ENCODE measurements around the gene EEFSEC. TPM values are rescaled to one million over a fixed set of nuclear protein-coding genes. Genes with fewer than 3 reads are reported as not detected.

Gene EEFSEC
- total RNA-seq, 2 donors from 2014 or later: 14.0 to 14.7 TPM

DNA sequence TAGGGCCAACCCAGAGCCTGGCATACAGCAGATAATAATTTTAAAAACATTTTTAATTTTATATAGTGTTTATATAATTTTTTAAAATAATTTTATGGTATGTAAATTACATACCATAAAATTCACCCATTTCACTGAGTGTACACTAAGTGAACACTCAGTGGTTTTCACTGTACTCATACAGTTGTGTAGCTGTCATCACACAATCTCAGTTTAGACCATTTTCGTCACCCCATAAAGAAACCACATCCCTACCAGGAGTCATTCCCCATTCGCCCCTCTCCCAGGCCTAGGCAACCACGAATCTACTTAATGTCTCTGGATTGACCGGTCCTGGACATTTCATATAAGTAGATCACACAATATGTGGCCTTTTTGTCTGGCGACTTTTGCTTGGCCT is 10.2 kb downstream of the EEFSEC start:
- peaks cover 10% of the 10 kb centered on the region for H3K36me3 Mint-ChIP-seq (ENCODE audit: low read depth)

DNA sequence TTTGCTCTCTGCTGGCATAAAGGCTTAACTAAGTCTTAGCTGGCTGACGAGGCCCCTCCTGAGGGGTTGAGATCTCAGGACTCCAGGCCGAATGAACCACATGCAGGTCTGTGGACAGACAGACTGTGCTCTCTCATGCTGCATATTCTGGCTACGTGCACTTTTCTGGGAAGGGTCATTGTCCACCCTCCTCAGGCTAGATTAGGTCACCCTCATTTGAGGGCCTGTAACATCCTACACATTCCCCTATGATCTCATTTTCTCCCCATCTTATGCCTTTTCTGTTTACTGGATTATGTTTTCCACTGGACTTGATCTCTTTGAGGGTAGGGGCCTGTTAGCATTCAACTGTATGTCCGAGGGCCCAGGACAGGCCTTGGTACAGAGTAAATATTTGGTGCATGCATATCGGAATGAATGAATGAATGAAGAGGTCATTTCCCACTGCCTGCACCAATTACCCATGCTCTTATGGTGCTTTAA is 13.7 kb downstream of the EEFSEC start:
- Mint-ChIP-seq H3K4me1 (peaks cover 30% of the 10 kb centered on the region), H3K4me3 (no peak overlapping the region), H3K27me3 (no peaks in the 10 kb centered on the region), H3K27ac (peak overlapping the region; percentile 21), H3K36me3 (ENCODE audit: low read depth) (peaks cover 4% of the 10 kb centered on the region)
- DNase-seq (no peak), ATAC-seq (no peak)
- no peaks in the 10 kb centered on the region for H3K9me3 ChIP-seq (ENCODE audit: control insufficient read depth, low read length, poor library complexity, severe bottlenecking)

More for the DNA sequence above, 10.2 kb downstream of the EEFSEC start:
- no peaks in the 10 kb centered on the region for H3K9me3 ChIP-seq (ENCODE audit: control insufficient read depth, low read length, poor library complexity, severe bottlenecking)
- no peak overlapping the region for H3K27ac Mint-ChIP-seq
- H3K27me3 Mint-ChIP-seq: no peaks in the 10 kb centered on the region
- DNase-seq (no peak), ATAC-seq (no peak)
- no peak overlapping the region for H3K4me3 Mint-ChIP-seq
- peaks cover 35% of the 10 kb centered on the region for H3K4me1 Mint-ChIP-seq

DNA sequence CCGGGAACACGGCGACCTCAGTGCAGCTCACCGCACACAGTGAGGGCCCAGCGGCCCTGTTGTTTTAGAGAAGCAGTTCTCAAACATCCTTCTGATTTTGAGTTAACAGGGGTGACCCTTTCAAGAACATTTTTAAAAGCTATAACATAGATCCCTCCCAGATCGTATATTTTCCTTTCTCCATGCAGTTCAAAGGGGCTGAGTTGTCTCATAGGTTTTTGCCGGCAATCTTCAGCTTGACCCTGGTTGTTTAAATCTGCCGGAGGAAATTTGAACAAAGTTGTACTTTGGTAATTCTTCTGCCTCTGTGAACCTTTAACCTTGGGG is 14.3 kb downstream of the EEFSEC start:
- no peaks in the 10 kb centered on the region for H3K36me3 Mint-ChIP-seq (ENCODE audit: low read depth)
- H3K27me3 Mint-ChIP-seq: no peaks in the 10 kb centered on the region
- H3K4me1 Mint-ChIP-seq: peaks cover 27% of the 10 kb centered on the region
- H3K9me3 ChIP-seq (ENCODE audit: control insufficient read depth, low read length, poor library complexity, severe bottlenecking): no peaks in the 10 kb centered on the region
- no peak for DNase-seq
- ATAC-seq: no peak
- H3K27ac Mint-ChIP-seq: peak overlapping the region; percentile 21
- no peak overlapping the region for H3K4me3 Mint-ChIP-seq

- H3K36me3 Mint-ChIP-seq (ENCODE audit: low read depth): no peaks in the 10 kb centered on the region
- DNase-seq: no peak
- no peak for ATAC-seq
- H3K9me3 ChIP-seq (ENCODE audit: control insufficient read depth, low read length, poor library complexity, severe bottlenecking): no peaks in the 10 kb centered on the region
- no peak overlapping the region for H3K4me3 Mint-ChIP-seq
- peak overlapping the region; percentile 21 for H3K27ac Mint-ChIP-seq
- no peaks in the 10 kb centered on the region for H3K27me3 Mint-ChIP-seq
- peaks cover 24% of the 10 kb centered on the region for H3K4me1 Mint-ChIP-seq
Observed at GRCh38 chr3:128167973-128168674, 14.8 kb downstream of the EEFSEC start.

GRCh38 chr3:128168836-128169235 is 15.6 kb downstream of the EEFSEC start:
- Mint-ChIP-seq H3K4me3 (no peak overlapping the region), H3K36me3 (ENCODE audit: low read depth) (no peaks in the 10 kb centered on the region), H3K27ac (no peak overlapping the region), H3K27me3 (no peaks in the 10 kb centered on the region), H3K4me1 (peaks cover 27% of the 10 kb centered on the region)
- no peaks in the 10 kb centered on the region for H3K9me3 ChIP-seq (ENCODE audit: control insufficient read depth, low read length, poor library complexity, severe bottlenecking)
- DNase-seq (no peak), ATAC-seq (no peak)

DNA sequence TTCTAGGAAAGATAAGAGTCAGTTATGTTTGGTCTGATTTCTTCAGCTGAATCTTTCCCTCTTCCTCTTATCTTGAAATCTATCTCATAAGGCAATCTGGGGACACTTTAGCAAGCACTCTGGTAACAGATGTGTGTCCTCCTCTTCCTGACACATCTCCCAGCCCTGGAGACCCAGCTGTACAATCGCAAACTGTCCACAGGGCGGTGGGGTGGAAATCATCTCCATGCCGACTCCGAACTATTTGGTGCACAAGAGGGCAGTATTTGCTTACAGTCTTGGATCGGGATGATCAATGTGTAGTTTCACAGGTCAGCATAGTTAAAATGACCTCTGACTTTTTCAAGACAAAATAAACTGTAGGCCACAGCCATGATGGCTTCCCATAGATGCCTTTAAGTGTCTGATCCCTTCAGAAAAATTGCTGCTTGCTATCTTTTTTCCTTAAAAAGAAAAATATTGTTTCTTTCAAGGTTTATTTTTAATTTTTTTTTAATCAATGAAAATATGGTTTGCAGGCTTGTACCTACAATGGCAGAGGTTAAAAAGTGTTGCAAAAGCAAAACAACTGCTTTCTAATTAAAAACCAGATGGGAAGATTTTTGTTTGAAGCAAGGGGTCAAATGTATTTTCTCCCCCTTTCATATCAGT is 17.7 kb downstream of the EEFSEC start:
- H3K9me3 ChIP-seq (ENCODE audit: control insufficient read depth, low read length, poor library complexity, severe bottlenecking): no peaks in the 10 kb centered on the region
- Mint-ChIP-seq H3K4me3 (no peak overlapping the region), H3K27me3 (no peaks in the 10 kb centered on the region), H3K36me3 (ENCODE audit: low read depth) (no peaks in the 10 kb centered on the region), H3K27ac (no peak overlapping the region), H3K4me1 (peaks cover 27% of the 10 kb centered on the region)
- ATAC-seq: no peak
- no peak for DNase-seq

DNA sequence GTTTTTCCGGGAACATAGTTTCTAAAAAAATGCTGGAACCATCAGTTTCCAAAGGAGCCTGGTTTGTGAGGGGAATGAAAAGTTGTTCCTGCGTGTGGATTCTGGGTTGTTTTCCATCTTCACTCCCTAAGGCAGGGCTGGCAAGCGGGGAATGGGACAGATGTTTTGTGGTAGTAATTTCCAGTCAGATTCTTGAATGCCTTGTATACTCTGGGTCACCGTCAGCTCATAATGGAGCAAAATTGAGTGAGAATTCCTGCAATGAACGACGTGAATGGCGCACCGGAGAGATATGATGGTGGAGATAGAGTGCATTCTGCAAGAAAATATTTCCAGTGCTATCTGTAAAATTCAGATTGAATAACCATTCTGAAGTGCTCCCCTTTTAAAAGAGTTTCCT is 19.9 kb downstream of the EEFSEC start:
- DNase-seq: no peak
- H3K36me3 Mint-ChIP-seq (ENCODE audit: low read depth): no peaks in the 10 kb centered on the region
- H3K4me3 Mint-ChIP-seq: no peak overlapping the region
- peaks cover 24% of the 10 kb centered on the region for H3K4me1 Mint-ChIP-seq
- no peak for ATAC-seq
- no peaks in the 10 kb centered on the region for H3K27me3 Mint-ChIP-seq
- no peaks in the 10 kb centered on the region for H3K9me3 ChIP-seq (ENCODE audit: control insufficient read depth, low read length, poor library complexity, severe bottlenecking)
- H3K27ac Mint-ChIP-seq: no peak overlapping the region

- H3K4me1 Mint-ChIP-seq: peaks cover 20% of the 10 kb centered on the region
Observed at GRCh38 chr3:128173849-128174248, 20.6 kb downstream of the EEFSEC start.

DNA sequence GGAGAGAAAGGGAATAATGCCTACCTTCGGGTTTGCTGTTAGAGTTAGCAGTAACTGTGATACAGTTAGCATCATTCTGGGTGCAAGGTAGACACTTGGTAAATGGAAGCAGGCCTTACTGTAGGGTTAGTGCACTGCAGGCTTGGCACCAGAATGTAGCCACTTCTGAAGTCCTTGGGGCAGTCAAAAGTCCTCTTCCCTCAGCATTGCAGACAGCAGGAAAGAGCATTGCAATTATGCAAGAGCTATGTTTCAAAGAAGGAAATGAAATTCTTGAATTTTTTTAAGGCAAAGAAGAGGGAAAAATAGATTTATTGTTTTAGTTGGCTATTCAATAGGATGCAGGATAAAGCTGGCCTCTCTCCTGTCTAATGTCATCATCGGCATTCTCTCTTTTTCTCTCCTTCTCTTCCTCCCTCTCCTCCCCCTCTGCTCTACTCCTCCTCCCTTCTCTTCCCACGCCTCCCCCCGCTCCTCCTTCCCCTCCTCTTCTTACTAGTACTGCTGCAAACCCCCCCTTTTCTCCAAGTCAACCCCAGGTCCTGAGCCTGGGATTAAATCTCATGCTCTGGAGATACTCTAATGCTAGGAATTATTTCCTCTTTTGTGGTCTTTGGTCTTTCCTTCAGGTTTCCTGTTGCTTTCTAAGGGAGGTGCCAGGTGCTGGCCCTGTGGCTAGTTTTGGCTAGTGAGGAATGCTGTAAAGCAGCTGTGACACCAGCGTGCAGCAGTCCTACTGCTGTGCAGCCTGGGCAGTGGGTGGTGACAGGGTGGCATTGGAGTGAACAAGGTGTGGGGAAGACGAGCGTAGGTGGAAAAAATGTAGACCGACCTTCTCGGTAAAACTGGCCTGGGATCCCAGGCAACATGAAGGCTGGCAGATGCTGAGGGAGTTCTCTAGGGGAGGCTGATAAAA is 21.7 kb downstream of the EEFSEC start:
- DNase-seq (no peak), ATAC-seq (no peak)
- H3K9me3 ChIP-seq (ENCODE audit: control insufficient read depth, low read length, poor library complexity, severe bottlenecking): no peaks in the 10 kb centered on the region
- no peak overlapping the region for H3K4me3 Mint-ChIP-seq
- H3K36me3 Mint-ChIP-seq (ENCODE audit: low read depth): no peaks in the 10 kb centered on the region
- no peak overlapping the region for H3K27ac Mint-ChIP-seq
- H3K4me1 Mint-ChIP-seq: peaks cover 21% of the 10 kb centered on the region
- H3K27me3 Mint-ChIP-seq: no peaks in the 10 kb centered on the region

More at GRCh38 chr3:128173849-128174248, 20.6 kb downstream of the EEFSEC start:
- Mint-ChIP-seq H3K27me3 (no peaks in the 10 kb centered on the region), H3K27ac (no peak overlapping the region), H3K4me3 (no peak overlapping the region), H3K36me3 (ENCODE audit: low read depth) (no peaks in the 10 kb centered on the region)
- ATAC-seq: no peak
- DNase-seq: no peak
- H3K9me3 ChIP-seq (ENCODE audit: control insufficient read depth, low read length, poor library complexity, severe bottlenecking): no peaks in the 10 kb centered on the region

GRCh38 chr3:128175768-128176167 is 22.5 kb downstream of the EEFSEC start:
- Mint-ChIP-seq H3K27me3 (no peaks in the 10 kb centered on the region), H3K4me3 (no peak overlapping the region), H3K4me1 (peaks cover 26% of the 10 kb centered on the region), H3K36me3 (ENCODE audit: low read depth) (no peaks in the 10 kb centered on the region), H3K27ac (no peak overlapping the region)
- ATAC-seq (no peak), DNase-seq (no peak)
- H3K9me3 ChIP-seq (ENCODE audit: control insufficient read depth, low read length, poor library complexity, severe bottlenecking): no peaks in the 10 kb centered on the region

DNA sequence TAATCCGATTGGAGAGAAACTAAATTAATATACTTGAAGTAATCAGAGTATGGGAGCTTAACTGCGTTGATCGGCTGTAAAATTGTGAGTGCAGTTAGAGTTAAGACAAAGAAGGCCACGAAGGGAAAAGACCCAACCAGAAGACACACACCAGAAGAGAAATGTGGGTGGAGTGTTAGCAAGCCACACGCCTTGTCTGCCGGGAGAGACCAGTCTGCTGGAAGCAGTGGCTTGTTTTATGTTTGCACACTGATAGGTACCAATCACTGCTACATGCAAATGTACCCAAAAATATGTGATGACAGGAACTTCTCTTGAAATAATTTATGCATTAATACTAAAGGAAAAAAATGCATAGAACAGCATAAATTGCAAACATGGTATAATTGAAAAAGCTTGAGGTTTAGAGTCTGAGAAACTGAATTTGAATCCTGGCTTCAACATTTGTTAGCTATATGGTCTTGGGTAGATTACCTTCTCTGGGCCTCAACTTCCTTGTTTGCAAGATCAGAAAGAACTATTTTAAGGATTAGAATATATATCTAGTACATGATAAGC is 23.1 kb downstream of the EEFSEC start:
- no peak overlapping the region for H3K4me3 Mint-ChIP-seq
- no peaks in the 10 kb centered on the region for H3K27me3 Mint-ChIP-seq
- DNase-seq: no peak
- no peaks in the 10 kb centered on the region for H3K9me3 ChIP-seq (ENCODE audit: control insufficient read depth, low read length, poor library complexity, severe bottlenecking)
- H3K4me1 Mint-ChIP-seq: peaks cover 25% of the 10 kb centered on the region
- no peak for ATAC-seq
- no peak overlapping the region for H3K27ac Mint-ChIP-seq
- H3K36me3 Mint-ChIP-seq (ENCODE audit: low read depth): no peaks in the 10 kb centered on the region

- ATAC-seq (no peak), DNase-seq (no peak)
- Mint-ChIP-seq H3K4me3 (no peak overlapping the region), H3K36me3 (ENCODE audit: low read depth) (no peaks in the 10 kb centered on the region), H3K27ac (no peak overlapping the region), H3K27me3 (no peaks in the 10 kb centered on the region), H3K4me1 (peaks cover 28% of the 10 kb centered on the region)
- no peaks in the 10 kb centered on the region for H3K9me3 ChIP-seq (ENCODE audit: control insufficient read depth, low read length, poor library complexity, severe bottlenecking)
Observed at GRCh38 chr3:128177865-128178264, 24.6 kb downstream of the EEFSEC start.

Data from T-helper 17 cell (primary cell).